ENCODE measurements around the gene PDHA2. TPM values are rescaled to one million over a fixed set of nuclear protein-coding genes. Genes with fewer than 3 reads are reported as not detected.

PDHA2 gene
- not detected in 5 replicates for total RNA-seq (2022; extraction: Qiagen RNA extraction; ENCODE audit: low read depth)

DNA sequence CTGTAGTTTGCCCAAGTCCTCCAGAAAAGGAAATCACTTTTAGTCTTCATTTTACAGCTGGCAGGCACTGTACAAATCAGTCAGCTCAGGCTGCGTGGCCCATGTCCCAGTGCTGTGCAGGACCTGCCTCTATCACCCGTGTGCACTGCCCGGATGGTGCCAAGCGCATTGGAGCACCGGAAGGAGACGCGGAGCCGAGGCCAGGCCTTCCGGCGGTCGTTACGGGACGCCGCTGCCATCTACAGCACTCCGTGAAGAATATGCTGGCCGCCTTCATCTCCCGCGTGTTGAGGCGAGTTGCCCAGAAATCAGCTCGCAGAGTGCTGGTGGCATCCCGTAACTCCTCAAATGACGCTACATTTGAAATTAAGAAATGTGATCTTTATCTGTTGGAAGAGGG is at the start of gene PDHA2:
Gene PDHA2 (plus strand): TSS at position 203 of the 400 bp plus-strand sequence. CDS start 58 bp downstream, at position 261.

Measured in A549 treated with GW870086 at 1 μM for 4 hours (cell line).